CD4-positive, alpha-beta T cell treated with Interleukin-21 for 1 hour (primary cell): Measurements from ENCODE around the gene RBM20.
"Not testable (repeated sequence)": the region's sequence is repeated elsewhere in the genome, so short reads cannot be mapped to it uniquely, and the experiment has no call there.

Experiments used
- DNase-seq: peaks from one replicate; pipeline ENCODE4 v3.0.0-alpha.2; 2020

The RBM20 gene

DNA sequence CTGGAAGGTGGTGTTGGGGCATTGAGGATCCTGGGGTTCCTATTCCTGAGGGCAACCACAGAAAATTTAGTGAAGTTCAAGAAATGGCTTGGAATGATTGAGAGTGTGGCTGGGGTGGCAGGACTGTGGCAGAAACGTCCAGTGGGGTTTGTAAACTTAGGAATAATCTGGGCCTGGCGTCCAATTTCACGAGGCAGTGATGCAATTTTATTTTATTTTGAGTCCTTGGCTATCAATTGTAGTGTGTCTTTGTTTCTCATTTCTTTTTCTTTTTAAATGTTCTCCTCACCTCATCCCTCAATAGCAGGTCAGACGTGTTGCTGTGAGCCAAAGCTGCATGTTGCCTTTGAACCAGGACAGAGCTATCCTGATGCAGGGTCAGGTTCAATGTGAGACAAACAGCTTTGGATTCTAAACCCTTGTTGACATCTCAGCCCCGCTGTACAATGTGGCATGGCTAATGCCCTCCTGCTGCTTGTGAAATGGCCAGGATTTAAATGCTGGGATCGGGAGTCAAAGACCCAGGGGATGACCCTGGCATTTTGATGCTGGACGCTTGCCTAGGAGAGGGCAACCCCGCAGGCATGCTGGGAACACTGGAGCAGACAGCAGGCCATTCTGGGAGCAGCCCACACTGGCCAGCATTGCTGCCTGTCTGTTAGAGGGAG, 64.8 kb downstream of the RBM20 start:
- no peak for DNase-seq

DNA sequence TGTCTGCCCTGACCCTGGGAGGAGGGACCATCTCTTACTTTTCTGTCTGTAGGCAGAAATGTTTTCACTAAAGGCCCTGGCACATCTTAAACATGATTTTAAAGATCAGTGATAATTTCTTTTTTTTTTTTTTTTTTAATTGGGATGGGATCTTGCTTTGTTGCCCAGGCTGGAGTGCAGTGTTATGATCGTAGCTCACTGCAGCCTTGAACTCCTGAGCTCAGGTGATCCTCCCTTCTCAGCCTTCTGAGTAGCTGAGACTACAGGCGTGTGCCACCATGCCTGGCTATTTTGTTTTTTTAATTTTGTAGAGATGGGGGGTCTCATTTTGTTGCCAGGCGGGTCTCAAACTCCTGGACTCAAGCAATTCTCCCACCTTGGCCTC, 65.3 kb downstream of the RBM20 start:
- no peak for DNase-seq

DNA sequence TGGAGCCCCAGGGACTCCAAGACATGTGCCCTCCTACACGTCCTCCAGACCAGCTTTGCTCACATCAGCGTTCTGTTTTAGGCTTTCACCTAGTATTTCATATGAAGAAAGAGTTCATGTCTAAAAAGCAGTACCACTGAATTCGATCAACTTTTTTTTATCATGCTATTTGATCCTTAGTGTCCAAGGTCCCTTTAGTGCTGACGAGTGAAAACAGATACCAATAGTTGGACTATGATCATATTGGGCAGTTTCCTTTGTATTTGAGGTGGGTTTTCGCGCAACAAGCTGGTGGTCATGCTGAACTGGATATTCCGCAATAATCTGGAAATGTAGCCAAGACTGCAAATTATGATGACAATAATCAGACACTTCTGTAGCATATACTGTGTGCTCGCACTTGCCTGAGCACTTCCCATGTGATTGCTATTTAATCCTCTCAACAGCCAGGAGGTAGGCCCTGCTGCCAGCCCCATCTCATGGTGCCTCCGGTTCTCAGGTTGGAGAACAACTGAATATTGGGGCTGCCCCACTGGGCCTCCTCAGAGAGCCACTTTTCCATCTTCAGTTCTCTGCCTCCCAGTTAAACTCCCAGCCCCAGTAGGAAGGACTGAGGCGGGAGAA, 65.9 kb downstream of the RBM20 start:
- DNase-seq, result no peak

DNA sequence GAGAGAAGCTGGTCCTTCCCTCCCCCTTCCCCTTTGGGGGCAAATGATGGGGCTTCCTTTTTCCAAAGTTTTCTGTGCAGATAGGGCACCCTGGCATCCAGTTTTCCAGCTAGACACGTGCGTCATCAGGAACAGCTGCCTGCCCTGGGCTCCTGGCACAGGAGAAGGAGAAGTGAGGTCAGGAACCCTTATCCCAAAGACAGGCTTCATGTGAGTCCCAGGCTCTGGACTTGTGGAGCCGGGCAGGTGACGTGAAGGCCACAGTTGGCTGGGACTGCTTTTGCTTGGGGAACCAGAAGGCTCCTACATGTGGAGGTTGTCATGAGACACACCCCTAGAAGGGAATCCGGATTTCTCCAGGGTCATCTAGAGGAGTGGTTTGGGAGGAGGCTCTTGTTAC, 66.5 kb downstream of the RBM20 start:
- DNase-seq, result no peak

DNA sequence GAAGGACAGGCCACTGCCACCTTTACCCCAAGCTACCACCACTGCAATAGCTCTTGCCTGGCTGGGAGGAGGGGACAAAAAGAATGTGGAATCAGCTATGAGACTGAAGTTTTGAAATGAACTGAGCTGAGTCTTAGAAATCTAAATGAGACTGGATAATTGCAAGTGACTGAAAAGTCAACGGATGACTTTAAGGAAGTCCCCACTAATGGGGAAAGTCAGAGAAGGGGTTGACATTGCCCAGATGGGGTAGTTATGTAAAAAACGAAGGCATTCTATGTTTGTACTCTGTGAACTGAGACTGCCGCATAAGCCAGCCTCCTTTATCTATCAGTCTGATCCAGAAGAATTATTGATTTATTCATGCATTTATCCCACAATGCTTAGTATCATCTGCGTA, 67.2 kb downstream of the RBM20 start:
- no peak for DNase-seq

DNA sequence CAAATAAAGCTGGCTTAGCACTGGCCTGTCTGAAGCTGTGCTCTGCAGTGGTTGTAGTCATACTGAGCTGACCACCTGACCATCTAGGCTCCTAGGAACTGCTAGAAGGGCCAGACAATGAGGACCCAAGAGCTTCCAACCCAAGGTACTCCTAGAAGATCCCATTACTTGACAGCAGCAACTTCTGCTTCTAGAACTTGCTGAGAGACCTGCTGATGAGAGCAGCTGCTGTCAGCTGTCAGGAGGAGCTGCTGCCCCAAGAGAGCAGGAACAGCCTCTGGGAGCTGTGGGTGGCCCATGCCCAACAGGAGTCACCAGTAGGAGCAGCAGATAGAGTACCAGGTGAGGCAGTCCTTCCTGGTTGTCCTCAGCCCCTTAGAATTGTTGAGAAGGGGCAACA, 70.2 kb downstream of the RBM20 start:
- no peak for DNase-seq

DNA sequence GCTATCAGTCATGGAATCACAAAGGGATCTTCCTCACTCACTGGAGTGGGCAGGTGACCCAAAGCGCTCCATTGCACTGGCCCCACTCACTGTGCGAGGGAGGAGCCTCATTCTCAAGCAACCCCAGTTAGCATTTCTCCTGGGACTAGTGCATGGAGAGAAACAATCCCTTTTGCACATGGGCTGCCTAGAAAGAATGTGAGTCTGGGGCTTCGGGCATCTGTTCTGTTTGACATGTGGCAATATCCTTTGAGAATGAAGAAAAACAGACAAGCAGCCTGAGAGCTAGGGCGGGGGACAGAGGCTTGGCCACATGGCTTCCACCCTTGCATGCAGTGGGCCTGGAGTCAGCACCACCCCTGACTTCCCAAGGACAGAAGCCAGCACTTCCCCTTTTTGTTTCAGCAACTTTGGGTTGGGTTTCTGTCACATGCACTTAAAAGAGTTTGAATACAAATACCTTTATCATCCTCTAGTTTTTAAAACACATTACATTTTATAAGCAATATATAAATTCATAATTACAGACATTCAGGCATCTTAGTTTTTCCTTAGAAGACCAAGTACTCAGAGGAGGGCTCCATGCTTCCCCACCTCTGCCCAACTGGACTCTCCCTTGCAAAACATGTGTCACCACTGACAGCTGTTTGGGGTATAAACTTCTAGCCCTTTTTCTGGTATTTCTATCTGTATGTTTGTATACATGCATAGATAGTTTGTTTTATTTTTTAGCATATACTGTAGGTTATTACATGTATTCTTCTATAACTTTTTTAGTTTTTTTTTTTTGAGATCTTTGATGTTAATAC, 73.8 kb downstream of the RBM20 start:
- no peak for DNase-seq

DNA sequence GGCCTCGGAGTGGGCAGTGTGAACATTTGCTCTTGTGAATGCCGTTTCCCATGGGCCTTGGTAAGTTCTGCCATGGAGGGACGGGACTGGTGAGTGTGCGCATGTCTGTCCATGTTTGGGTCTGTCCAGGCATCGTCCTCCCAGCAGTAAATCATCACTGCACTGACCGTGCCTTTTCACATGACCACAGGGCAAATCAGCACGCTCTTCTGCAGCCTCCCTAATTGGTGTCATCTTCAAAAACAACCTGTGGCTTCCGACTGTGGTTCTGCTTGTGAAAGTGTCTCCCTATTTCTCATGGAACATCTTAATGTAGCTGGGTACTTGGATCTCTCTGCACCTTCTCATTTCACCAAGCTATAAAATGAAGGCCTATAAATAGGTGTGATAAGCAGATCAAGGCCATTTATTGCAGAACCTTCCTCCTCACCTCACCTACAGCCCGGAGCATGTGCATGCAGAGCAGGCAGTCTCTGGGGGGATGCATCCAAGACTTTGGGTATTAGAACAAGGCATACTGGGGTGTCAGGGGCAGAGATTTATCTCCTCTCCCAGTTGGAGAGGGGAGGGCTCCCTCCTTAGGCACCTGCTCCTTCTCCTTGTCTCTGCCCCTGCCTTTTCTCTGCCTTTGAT, 77.4 kb downstream of the RBM20 start:
- DNase-seq, result no peak

DNA sequence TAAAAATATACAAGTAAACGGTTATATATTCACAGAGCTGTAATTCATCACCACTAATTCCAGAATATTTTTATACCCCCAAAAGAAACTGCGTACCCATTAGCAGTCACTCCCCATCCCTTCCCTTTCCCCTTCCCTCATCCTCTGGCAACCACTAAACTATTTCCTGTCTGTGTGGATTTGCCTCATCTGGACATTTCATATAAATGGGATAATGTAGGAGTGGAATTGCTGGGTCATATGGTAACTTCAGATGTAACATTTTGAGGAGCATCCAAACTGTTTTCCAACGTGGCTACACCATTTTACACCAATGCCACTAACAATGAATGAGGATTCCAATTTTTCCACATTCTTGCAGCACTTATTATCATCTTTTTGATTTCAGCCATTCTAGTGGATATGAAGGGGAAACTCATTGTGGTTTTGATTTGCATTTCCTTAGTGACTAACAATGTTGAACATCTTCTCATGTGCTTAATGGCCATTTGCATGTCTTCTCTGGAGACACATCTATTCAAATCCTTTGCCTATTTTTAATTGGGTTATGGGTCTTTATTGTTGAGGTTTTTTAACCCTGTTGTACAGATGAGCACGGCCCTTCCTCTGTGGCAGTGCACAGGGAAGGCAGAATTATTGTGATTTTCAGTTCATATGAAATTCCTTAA, 79.2 kb downstream of the RBM20 start:
- no peak for DNase-seq

DNA sequence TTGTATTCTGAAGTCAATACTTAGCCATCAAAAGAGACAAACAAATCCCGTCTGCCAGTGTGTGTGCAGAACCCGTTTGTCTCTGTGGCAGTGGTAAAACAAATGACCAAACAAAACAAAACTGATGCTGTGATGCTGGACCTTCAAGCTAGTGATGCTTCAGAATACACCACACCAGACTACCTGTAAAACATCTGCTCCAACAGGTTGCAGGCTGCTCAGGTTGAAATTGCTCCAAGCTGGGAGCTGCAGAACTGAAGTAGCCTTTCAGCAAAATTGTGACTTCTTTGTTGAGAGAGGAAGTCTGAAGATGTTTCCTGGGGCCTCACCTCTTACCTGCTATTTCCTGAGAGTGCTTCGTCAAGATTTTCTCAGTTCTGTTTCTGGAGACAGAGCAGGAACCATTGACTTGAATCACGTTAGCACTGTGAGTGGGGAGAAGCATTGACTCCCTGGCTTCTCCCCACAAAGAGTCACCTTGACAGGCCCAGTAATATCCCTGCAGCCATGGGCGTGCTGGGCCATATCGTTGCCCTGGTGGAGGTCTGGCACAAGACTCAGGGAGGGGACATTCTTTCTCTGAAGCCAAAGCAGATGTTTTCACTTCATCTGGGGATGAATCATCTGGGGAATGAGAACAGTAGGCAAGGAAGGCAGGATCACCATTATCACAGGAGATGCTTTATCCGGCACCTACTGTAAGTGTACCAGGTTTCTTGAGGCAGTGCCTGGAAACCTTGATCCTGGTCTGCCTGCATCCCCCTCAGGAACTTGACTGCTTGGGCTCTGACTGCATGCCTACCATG, 80.2 kb downstream of the RBM20 start:
- peak; percentile 14 for DNase-seq

DNA sequence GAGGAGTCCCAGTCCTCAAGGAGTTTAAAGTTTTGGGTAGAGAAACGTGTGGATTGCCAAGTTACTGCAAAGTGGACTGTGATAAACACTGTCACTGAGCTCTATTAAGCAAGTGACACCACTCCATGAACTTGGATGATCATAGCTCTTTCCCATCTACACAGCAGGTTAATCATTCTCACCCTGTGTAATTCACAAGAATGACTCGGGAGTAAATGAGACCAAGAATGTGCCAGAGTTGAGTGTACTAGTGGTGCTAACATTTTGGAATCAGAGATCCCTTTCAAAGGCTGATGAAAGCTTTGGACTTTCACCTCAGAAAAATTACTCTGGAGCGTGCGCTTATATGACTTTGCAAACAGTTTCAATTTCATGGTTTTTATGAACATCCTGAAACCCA, 80.8 kb downstream of the RBM20 start:
- no peak for DNase-seq

DNA sequence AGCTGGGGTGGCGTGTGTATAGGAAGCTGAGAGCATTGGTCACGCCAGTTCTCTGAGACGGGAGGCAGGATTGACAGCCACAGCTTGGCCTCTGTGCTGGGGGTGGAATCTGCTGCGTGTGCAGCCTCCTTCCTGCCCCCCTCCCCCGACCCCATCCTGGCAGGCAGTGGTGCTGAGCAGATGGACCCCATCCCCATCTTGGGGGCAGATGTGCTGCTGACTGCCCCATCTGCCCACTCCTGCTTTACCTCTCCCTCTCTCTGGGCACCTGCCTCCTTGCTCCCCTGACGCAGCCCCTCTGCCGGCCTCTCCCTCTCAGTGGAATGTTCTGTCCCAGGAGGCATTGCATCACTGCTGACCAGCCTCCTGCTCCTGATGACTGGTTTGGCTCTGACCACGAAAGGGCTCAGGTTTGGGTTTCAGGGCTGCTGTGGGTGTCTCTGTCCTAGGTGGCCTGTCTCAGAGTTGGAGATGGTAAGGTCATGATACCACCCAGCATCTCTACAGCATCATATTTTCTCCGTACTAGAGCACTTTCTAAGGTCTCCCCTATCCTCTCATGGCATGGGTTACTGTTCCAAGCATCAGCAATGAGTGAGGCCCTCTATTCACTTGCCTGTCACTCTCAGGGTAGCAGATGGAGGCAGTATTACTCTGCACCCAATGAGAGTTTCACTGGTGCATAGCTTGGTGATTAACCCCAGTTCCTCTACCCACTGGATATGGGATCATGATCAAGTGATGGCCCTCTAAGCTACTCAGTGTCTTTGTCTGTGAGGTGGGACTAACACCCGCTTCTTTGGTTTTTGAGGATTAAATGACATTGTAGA, 81.9 kb downstream of the RBM20 start:
- no peak for DNase-seq

DNA sequence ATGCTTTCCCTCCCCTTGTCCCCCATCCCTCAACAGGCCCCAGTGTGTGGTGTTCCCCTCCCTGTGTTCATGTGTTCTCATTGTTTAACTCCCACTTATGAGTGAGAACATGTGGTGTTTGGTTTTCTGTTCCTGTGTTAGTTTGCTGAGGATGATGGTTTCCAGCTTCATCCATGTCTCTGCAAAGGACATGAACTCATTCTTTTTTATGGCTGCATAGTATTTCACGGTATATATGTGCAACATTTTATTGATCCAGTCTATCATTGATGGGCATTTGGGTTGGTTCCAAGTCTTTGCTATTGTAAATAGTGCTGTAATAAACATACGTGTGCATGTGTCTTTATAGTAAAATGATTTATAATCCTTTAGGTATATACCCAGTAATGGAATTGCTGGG, 83.6 kb downstream of the RBM20 start:
- not testable (repeated sequence) for DNase-seq

DNA sequence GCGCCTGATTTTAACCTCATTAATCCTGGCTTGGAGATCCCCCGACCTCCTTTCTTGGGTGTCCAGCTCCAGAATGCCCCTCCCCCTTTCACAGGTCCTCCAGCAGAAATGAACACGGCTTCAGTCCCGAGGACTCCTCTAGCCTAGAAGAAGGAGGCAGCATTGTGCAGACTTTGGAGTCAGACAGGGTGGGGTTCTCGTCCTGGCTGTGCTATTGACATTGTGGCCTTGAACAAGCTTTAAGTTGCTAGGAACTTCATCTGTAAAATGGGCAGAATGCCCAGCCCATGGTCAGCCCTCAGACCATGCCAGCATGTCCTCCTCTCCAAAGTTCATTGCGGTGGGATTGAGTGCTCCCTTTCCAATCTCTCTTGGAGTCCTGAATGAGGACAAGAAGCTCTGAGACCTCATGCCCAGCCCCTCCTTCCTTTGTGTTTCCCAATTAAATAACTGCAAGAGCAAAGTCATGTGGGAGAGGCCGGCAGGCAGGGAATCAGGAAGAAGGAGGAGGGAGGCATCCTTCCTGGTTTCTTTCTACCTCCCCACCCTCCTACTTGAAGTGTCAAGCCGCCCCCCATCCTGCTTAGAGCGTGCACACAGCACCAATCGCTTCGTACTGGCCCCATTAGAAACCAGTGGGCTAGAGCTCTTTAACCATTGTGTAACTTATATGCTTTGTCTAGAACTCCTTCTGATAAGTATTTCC, 86.4 kb downstream of the RBM20 start:
- DNase-seq, result no peak

DNA sequence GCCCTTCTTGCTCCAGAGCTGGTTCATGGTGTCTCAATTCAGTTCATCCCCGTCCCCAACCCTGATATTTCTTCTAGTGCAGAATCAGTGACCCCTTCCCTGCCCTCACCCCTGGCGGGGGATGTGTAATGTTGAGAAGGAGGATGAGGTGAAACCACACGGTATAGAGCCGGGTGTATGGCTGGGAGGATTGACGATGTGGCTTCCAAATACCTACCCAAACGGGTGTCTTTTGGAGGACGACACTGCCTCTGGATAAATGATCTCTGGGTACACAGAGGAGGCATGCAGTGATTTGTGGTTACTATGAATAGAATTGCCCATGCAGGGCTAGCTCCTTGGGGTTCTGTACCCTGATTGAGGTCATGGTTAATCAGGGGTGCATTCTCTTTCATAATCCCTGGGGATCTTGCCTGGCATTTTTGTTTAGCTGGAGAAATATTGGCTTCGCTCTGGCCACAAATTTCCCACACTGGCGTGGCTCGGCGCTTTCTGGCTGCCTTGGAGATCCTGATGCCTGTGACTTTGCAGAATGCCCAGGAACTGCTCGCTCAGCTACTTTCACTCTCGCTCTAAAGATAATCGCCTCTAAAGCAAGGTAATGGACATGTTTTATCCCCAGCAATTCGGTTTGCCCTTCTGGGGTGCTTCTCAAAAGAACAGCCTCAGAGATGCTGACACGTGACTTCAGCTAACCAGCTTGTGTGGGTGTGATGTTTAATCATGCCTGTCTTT, 89.2 kb downstream of the RBM20 start:
- DNase-seq, result no peak

DNA sequence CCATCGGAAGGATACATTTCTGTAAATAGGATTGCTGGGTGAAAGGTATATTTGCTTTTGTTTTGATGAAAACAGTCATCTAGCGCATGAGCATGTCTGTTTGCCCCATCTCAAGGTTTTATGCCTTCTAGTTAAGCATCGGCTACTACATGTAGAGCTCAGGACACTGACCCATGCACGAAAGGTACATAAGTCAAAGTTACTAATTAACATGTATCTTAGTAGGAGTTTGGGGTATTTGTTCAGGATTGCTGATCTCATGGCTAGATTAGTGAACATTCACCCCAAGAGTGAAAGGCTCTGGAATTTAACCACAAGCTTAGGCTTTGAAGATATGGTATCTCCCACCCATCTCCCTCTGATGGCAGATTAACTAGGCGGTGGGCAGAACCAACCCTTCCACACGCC, 91.5 kb downstream of the RBM20 start:
- DNase-seq, result no peak

DNA sequence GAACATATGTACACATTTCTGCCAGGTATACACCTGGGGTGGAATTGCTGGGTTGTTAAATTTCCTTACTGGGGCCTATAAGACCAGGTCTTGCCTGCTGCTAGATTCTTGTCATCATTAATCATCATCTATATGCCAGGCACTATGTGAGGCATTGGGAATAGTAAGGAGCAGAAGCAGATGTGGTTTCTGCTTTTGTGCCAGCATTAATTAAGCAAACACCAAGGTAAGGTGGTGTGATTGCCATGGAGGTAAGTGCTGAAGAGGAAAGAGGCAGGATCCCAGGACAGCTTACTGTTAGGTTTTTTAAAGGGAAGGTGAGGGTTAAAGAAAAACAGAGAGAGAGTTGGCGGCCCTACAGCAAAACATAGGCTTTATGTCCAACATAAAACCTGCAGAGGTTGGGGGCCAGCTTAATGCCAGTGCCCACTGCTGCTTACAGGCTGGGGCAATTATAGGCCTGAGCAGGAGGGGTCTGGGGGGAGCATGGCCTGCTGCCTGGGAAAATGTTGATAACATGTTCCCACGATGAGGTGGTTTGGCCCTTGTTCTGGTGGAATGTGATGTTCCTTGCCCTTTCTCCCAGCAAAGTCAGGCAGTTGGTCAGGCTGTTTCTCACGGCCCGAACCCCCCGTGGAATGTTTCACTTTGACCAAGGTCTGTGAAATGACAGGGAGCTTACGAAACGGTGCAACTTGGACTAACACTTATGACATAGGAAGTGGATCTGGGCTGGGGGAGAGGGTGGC, 93.9 kb downstream of the RBM20 start:
- DNase-seq, result no peak

DNA sequence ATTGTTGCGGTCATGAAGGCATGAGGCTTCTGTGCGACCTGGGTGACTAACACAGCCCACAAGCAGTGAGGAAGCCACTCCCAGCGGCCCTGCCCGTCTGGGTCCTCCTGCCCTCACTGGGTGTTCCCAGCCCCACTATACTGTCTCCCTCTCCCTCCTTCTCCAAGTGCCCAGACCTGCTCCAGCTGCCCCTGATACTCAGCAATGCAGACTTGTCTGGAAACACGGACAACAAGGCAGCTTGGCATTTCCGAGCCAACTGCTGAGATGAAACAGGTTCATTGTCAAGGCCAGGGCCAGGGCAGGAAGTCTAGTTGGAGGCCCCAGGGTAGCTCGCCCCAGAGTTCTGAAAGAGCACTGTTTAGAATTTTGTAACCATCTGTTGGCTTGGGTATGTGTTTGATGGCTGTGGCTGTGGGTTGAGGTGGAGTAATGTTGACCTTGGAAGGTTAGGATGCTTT, 95.7 kb downstream of the RBM20 start:
- DNase-seq, result no peak

DNA sequence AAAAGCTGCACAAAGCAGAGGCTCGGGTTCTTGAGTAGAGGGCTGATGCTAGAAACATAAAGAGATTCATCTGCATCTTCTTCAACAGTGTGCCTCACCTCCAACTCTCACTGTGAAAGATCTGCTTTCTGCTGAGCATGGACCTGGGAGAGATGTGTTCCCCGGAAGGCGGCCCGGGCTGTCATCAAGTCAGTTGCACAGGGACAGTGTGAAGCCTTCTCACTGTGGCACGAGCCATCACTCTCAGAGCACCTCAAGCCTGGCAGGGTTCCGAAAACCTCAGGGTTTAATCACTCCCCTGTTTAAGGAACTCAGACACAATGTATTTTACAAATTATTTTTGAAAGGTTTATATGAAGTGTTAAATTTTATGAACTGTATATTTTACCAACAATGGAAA, 98.7 kb downstream of the RBM20 start:
- DNase-seq, result no peak
